ENCODE data around the gene ING5. TPM values are rescaled to one million over a fixed set of nuclear protein-coding genes. Genes with fewer than 3 reads are reported as not detected.
A peak's percentile ranks its signal among the peaks of the same experiment; 100 is the strongest.
"Not testable (repeated sequence)": the region's sequence is repeated elsewhere in the genome, so short reads cannot be mapped to it uniquely, and the experiment has no call there.

Gene ING5
- total and polyA plus RNA-seq, 7 donors: 14.5 to 25.4 (median 18.9) TPM

DNA sequence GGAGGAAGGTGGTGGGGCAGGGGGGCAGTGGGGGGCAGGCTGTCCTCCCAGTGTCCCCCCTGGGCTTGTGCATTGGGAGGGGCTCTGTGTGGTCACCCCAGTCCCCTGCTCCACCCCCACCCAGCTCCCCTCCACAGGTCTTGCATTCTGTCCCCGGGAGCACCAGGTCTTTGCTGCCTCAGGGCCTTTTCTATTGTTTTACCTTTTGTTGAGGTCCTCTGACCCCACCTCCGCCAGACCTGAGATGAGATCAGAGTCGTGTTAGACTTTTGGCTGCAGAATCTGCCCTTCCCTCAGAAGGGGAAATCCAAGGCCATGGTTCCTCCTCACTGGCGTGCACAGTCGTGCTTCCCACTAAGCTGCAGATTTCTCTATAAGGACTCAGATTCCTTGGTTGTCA, 43.5 kb upstream of the ING5 start:
- no peak for TF ChIP-seq CTCF (IDR thresholded peaks at IDR 0.05)
- peaks cover 3 to 81% of the 10 kb centered on the region in 2 donors for H3K36me3 ChIP-seq (ENCODE audit: insufficient read depth in 1 of 2, low read depth in 1 of 2)
- WGBS, 3 donors: 78 to 84% (median 81%) methylated on average over 5 of the region's 5 CpGs
- no peaks in the 10 kb centered on the region for H3K4me1 ChIP-seq
- no peaks in the 10 kb centered on the region for H3K9me3 ChIP-seq
- ATAC-seq: no peak
- no peak overlapping the region for H3K27ac ChIP-seq
- no peaks in the 10 kb centered on the region for H3K27me3 ChIP-seq (ENCODE audit: insufficient read depth in 3 of 3, low read length in 2 of 3)
- H3K4me3 ChIP-seq: no peak overlapping the region
- intact Hi-C loops (cut with DNase I): no loop called here
- no peak for DNase-seq

DNA sequence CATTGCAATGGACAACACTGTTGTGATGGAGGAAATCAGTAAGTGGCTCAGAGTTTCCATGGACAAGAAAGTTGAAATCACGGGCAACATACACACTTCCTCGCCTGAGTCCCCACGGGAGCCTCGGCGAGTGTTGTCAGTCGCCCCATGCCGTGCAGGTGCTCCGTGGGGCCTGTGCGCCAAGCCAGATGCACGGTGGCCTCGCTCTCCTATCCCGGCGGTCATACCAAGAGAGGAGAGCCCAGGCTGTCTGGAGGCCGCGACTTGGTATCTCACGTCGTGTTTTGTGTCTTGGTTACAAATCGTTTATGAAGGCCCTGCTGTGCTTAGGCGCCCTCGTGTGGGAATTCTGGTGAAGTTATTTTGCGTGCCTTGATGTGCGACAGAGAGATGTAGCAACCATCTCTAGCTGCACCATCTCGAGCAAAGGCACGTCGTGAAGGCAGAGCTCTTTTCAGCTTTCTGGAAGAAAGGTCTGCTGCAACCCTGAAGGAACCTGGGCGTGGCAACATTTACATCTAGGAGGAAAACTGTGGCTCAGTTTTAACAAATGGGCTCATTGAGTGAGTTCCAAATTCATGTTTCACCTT, 42.6 kb upstream of the ING5 start:
- peak; percentile 47 for TF ChIP-seq CTCF (IDR thresholded peaks at IDR 0.05)
- intact Hi-C loops (cut with DNase I): no loop called here
- H3K27ac ChIP-seq: no peak overlapping the region

GRCh38 chr2:241660593-241661213, 41.1 kb upstream of the ING5 start:
- intact Hi-C loops (cut with DNase I): no loop called here
- no peak overlapping the region for H3K4me3 ChIP-seq
- H3K27ac ChIP-seq: no peak overlapping the region
- no peaks in the 10 kb centered on the region for H3K9me3 ChIP-seq
- H3K27me3 ChIP-seq (ENCODE audit: insufficient read depth in 3 of 3, low read length in 2 of 3): no peaks in the 10 kb centered on the region
- peaks cover 3 to 59% of the 10 kb centered on the region in 2 donors for H3K36me3 ChIP-seq (ENCODE audit: insufficient read depth in 1 of 2, low read depth in 1 of 2)
- DNase-seq (no peak), ATAC-seq (no peak)
- WGBS, 3 donors: 93 to 95% (median 95%) methylated on average over 14 of the region's 14 CpGs
- H3K4me1 ChIP-seq: no peaks in the 10 kb centered on the region
- no peak for TF ChIP-seq CTCF (IDR thresholded peaks at IDR 0.05)

More for the DNA sequence above, 42.6 kb upstream of the ING5 start:
- Histone ChIP-seq H3K27me3 (ENCODE audit: insufficient read depth in 3 of 3, low read length in 2 of 3) (no peaks in the 10 kb centered on the region), H3K9me3 (no peaks in the 10 kb centered on the region), H3K4me3 (no peak overlapping the region), H3K4me1 (no peaks in the 10 kb centered on the region), H3K36me3 (ENCODE audit: insufficient read depth in 1 of 2, low read depth in 1 of 2) (peaks cover 3 to 74% of the 10 kb centered on the region in 2 donors)
- DNase-seq: peak in 1 of 2 donors; percentile 70
- ATAC-seq: peak; percentile 47 to 70 (median 54)
- WGBS, 3 donors: 55 to 63% (median 55%) methylated on average over 26 of the region's 26 CpGs

DNA sequence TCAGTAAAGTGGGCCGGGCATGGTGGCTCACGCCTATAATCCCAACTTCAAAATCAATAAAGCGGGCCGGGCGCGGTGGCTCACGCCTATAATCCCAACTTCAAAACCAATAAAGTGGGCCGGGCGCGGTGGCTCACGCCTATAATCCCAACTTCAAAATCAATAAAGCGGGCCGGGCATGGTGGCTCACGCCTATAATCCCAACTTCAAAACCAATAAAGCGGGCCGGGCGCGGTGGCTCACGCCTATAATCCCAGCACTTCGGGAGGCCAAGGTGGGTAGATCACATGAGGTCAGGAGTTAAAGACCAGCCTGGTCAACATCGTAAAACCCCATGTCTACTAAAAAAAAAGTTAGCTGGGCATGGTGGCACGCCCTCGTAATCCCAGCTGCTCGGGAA, 39.1 kb upstream of the ING5 start:
- H3K4me1 ChIP-seq; ATAC-seq; H3K27ac ChIP-seq; H3K9me3 ChIP-seq; intact Hi-C loops (cut with DNase I); DNase-seq; H3K4me3 ChIP-seq; H3K27me3 ChIP-seq (ENCODE audit: insufficient read depth in 3 of 3, low read length in 2 of 3): not testable (repeated sequence)
- H3K36me3 ChIP-seq (ENCODE audit: insufficient read depth in 1 of 2, low read depth in 1 of 2): peaks cover 3 to 61% of the 10 kb centered on the region in 2 donors
- 87 to 94% (median 92%) methylated on average over 24 of the region's 24 CpGs for WGBS, 3 donors

- ATAC-seq (peak; percentile 21 to 39 (median 24)), DNase-seq (no peak)
- 82 to 83% (median 83%) methylated on average over 23 of the region's 23 CpGs for WGBS, 3 donors
- H3K36me3 ChIP-seq (ENCODE audit: insufficient read depth in 1 of 2, low read depth in 1 of 2): peaks cover 6 to 61% of the 10 kb centered on the region in 2 donors
- no peaks in the 10 kb centered on the region for H3K9me3 ChIP-seq
- no peaks in the 10 kb centered on the region for H3K4me1 ChIP-seq
- H3K4me3 ChIP-seq: no peak overlapping the region
- no peak for TF ChIP-seq CTCF (IDR thresholded peaks at IDR 0.05)
- H3K27me3 ChIP-seq (ENCODE audit: insufficient read depth in 3 of 3, low read length in 2 of 3): no peaks in the 10 kb centered on the region
- intact Hi-C loops (cut with DNase I): loop anchor here in 1 of 2 donors (5.0 kb wide), 2 partner anchors 66 to 211 kb away; partner anchors contain the start of gene D2HGDH
- no peak overlapping the region for H3K27ac ChIP-seq
Observed at GRCh38 chr2:241665731-241666440, 36.0 kb upstream of the ING5 start.

Measured in psoas muscle (tissue), 8 donors.